GM18520 (cell line): ENCODE measurements around the gene TBL1X.
"Not testable (repeated sequence)": the region's sequence is repeated elsewhere in the genome, so short reads cannot be mapped to it uniquely, and the experiment has no call there.

Experiments used
- ATAC-seq: cut with Tn5 transposase; IDR thresholded peaks from one replicate; pipeline ENCODE4 v1.9.1; 2021; ENCODE audit not compliant: unreplicated experiment

Gene TBL1X

GRCh38 chrX:9458516-9459078, 6.3 kb upstream of the TBL1X start:
- no peak for ATAC-seq

DNA sequence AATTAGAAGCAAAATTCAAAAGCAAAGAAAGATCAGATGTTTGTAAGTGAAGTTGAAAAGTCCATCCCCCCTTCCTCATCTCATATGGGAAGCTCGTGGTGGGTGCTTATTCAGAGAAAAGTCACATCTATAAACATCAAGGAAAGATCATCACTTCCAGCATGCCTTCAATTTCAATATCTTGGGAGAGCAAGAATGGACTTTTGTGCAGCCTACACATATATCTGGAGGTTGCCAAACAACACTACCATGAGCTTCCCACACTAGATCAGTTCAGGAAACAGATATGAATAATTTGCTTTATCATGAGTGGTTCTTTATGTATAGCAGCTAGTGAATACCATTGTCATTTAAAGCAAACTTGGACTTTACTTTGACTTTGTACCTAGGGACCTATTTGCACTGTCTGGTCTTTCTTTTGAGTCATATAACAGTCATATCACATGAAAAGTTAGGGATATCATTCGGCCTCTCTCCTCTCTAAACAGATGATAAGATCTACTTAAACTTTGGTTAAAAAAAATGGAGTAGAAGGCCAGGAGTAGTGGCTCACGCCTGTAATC, 5.6 kb upstream of the TBL1X start:
- ATAC-seq, result no peak

GRCh38 chrX:9461087-9461486, 3.8 kb upstream of the TBL1X start:
- ATAC-seq, result no peak

DNA sequence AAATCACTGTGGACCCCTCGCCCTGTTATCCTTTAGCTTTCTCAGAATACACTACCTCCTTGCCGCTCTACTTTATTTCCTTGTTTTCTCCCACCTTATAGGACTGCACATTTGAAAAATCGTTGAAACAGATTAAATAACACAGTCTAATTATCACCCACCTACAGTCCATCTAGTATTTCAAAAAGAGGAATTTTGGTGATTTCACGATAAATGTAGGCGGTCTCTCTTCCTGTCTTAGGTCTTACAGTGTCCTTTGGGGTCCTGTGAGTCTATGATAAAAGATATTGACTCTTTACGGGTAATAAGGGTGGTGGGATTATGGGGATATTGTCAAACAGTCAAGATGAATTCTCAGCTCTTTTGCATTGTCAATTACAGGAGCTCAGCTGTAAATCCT, 2.4 kb upstream of the TBL1X start:
- no peak for ATAC-seq

DNA sequence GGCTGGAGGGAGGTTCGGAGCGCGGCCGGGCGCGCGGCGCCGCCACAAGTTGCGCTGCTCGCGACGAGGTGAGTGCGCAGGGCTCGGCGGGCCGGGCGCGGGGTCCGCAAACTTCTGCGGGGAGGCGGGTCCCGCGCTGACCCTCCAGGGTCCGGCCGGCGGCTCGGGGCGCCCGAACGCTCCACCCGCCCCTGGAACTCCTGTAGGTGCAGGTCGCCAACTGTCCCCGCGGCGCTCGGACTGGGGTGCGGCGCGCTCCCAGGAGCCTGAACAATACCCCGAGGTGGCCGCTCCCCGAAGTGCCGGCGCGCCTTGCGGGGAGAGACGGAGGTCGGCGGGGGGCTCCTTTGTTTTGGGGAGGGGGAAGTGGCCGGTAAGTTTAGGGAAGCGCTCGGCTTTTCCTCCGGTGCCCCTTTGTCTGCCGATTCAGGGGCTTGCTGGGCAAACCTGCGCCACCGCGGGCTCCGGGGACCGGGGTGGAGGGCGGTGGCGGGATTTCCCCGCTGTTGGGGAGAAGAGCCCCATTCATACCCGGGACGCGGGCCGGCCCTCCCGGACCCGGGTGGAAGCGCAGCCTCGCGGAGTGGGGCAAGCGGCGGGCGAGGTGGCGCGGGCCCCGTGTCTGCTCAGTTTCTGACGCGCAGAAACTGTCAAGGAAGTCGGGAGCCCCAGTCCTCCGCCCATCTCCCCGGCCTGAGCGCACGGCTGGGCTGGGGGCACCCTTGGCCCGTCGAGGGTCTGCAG, 694 bp downstream of the TBL1X start:
- no peak for ATAC-seq

- ATAC-seq, result no peak
Observed at GRCh38 chrX:9466124-9466495, 1.3 kb downstream of the TBL1X start.

DNA sequence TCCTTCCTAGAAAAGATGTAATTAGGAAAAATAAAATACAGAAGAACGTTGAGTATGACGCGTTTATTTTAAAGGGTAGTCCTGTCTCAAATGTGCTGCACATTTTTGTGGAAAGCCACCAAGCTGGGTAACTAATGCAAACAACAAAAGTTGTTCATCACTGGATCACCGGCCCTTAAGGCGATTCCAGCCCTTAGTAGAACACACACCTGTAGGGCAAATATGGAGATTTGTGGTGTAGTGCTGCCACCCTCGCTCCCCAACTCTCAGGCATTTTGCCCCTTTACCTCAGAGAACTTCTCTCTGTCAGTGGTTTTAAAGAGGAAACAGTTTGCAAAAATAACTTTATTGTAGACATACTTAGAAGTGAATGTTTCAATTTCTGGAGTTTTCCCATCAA, 1.9 kb downstream of the TBL1X start:
- no peak for ATAC-seq

DNA sequence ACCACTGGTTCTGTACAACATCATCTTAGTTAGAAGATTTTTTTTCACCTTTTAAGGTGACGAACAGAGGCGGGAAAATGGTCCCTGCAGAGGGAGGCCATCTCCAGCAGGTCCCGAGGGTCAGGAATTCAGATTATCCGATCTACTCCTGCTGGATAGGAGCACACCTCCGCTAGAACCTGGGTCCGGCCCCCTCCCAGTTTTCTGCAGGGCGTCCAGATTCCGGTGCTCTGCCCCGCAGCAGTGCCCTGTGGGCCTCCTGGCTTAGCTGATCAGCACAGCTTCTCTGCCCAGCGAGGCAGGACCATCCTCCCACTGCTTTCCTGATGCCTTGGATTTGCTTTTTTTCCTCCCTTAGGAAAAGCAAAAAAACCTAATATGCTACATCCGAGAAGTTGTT, 2.3 kb downstream of the TBL1X start:
- no peak for ATAC-seq

DNA sequence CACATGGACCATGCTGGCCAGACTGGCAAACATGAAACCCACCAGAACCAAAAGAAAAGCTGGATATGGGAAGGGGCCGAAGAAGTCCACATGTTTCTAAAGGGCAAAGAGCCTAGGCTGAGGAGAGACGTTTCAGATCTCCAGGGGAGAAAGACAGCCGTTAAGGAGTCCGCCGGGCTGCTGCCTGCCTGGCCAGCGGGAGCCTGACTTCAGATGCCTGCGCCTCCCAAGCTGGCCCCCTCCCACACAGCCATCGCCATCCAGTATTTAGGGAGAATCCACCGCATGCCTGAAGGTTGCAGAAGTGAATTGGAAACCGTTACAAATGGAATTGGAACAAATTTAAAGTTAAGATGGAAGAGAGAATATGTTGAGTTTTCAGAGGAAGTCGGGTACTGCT, 2.9 kb downstream of the TBL1X start:
- no peak for ATAC-seq

GRCh38 chrX:9471571-9471985, 6.7 kb downstream of the TBL1X start:
- ATAC-seq, result no peak

DNA sequence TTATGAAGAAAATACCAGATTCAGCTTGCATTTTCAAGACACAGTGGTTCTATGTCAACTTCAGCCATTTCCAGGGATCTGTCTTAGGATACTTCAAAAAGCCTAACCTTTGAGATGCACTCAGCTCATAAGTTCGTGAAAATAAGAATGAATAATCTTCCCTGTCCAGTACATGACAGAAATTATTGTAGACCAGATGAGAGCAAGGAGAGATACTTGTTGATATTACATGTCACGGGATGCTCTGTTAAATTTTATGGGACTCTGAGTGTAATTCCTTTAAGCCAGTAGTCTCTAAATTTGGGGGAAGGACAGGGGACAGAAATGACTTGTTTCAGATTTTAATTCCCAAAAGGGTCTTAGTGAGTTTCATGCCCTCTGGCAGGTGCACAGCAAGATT, 8.8 kb downstream of the TBL1X start:
- ATAC-seq, result no peak

DNA sequence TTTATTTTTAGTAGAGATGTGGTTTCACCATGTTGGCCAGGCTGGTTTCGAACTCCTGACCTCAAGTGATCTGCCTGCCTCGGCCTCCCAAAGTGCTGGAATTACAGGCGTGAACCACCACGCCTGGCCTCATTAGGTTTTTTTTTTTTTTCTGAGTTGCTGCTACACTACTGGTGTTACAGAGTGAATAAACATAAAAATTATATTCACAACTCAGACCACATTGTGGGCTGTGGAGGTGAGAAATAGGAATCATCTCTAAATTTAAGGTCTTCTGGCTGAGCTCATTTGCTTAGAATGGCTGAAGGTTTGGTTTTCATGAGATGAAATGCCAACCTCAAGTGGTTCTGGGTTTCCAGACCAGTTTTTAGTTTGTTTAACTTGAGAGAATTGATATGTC, 10.6 kb downstream of the TBL1X start:
- ATAC-seq, result not testable (repeated sequence)

DNA sequence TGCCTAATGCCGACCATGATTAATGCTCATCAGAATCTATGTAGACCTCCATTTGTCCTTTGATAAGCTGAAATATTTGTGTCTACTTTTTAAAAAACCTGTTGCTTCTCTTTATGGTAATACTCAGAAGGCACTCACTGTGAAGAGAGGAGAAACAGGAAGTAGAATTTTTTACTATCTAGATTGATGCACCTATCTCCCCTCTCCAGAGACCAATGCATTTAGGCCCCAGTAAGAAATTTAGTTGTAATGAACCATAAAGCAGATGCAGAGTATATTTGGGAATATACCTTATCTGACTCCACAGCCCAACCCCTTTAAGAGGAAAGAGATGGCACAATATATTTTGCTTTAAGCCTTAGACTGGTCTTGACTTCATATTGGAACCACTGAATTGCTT, 11.1 kb downstream of the TBL1X start:
- ATAC-seq, result no peak

DNA sequence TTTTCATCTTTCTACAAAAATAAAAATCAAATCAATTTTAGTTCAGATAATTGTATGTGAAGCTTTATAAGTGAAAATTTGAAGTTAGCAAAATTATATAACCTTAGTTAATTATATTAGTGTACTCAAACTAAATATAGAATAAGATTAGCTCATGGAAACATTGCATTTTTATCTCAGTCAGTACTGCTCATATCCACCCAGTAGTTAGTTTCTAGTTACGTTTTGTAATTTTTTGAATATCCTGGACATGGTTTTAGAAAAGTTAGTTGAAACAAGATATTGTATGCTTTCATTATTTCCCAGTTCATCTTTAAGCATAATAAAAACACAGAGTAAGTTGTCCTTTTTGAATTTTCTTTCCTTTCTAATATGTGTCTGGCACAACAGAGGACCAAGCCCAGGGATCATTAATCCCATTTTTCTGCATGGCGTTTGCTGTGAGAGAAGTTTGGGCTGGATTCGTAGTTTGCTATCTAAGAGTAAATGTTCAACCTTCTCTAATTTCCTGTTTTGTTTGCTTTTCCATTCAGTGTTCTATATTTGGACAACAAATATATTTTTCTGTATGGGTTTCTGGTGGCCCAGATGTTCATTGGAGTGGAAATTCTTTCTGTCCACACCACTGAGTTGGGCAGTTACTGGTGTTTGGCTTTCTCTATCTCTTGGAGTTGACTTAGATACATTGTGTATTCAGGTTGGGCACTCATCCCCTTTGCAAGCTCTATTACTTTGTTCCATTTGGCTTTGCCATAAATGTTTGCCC, 12.1 kb downstream of the TBL1X start:
- no peak for ATAC-seq

GRCh38 chrX:9482408-9482807, 17.6 kb downstream of the TBL1X start:
- ATAC-seq, result no peak

DNA sequence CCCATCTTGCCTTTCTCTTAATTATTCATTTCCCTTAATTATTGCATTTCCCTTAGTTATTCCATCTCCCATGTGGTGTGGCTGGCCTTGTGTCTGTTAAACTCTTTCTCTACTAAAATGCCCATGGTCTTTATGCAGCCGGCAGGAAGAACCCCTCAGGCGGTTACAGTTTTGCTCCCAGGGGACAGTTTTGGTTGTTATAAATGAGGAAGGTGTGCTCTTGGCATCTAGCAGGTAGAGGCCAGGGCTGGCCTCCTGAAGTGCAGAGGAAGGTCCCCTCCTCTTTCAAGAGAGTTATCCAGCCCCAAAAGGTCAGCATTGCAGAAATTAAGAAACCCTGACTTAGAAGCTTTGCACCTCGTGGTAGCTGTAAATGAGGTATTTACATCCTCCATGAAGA, 18.0 kb downstream of the TBL1X start:
- no peak for ATAC-seq

- no peak for ATAC-seq
Observed at GRCh38 chrX:9483376-9483775, 18.5 kb downstream of the TBL1X start.

DNA sequence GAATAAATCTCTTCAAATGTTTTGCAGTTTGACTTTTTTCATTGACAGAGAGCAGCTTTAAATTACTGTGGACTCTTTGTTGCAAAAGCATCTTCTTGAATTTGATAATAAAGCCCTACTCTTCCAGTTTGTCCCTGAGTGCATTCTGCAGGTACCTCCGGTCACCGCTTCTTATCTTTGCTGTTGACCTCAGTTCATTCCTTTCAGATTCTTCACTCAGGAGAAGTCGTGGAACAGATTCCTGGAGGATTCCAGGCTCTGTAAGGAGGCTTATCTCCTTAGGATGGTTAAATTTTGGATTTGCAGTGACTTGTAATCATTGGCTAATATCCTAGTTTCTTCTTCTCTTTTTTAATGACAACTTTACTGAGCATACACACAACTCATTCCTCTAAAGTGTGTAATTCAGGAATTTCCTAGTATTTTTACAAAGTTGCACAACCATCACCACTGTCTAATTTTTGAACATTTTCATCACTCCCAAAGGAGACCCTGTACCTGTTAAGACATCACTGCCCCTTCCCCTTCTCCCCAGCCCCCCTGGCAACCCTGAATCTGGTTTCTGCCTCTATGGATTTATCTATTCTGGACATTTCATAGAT, 22.0 kb downstream of the TBL1X start:
- no peak for ATAC-seq

DNA sequence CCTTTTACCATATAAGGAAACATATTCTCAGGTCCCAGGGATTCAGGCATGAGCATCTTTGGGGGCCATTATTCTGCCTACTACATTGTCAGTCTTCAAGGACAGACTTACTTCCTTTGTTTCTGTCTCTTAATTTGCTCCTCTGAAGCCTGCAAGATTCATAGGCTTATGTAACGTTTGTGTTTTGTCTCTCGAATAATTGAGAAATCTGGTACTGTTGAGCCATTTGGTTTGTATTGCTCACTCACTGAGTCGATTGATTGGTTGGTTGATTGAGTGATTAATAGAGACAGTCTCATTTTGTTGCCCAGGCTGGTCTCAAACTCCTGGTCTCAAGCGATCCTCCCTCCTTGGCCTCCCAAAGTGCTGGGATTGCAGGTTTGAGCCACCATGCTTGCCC, 23.7 kb downstream of the TBL1X start:
- no peak for ATAC-seq

- ATAC-seq, result no peak
Observed at GRCh38 chrX:9489234-9489633, 24.4 kb downstream of the TBL1X start.

DNA sequence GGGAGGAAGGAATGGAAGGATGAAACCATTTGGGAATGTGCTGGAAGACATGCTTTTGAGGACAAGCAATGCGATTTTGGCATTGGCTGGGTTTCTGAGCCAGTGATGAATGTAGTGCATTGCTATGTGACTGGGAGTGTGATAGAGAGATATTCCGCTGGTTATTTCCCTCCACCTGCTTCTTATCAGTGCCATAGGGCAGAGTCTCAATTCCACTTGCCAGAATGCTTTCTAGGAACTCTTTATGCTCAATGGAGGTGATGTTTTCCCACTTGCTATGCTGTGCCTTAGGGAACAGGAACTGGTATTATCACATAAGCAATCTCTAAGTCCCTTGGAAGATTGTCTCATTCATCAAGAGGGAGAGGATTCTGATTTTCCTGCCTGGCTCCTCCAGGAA, 28.0 kb downstream of the TBL1X start:
- no peak for ATAC-seq

- ATAC-seq, result no peak
Observed at GRCh38 chrX:9493936-9494335, 29.1 kb downstream of the TBL1X start.
